DND-41 (cell line): Measurements from ENCODE around the gene CXCR3.
"Not testable (repeated sequence)": the region's sequence is repeated elsewhere in the genome, so short reads cannot be mapped to it uniquely, and the experiment has no call there.

Source experiments
- CTCF ChIP-seq: IDR thresholded peaks from 2 replicates; pipeline ENCODE4 v1.5.1; 2012; ENCODE audit warnings: borderline replicate concordance, low read length, moderate library complexity, mild to moderate bottlenecking; ENCODE audit not compliant: poor library complexity, severe bottlenecking; ENCODE audit errors: extremely low read depth
- EZH2 ChIP-seq: IDR thresholded peaks from 3 replicates; pipeline ENCODE4 v1.6.1; 2012; ENCODE audit warnings: borderline replicate concordance, low read depth, mild to moderate bottlenecking, moderate library complexity, low read length, inconsistent platforms; ENCODE audit not compliant: severe bottlenecking

GRCh38 chrX:71611736-71612135 is 6.6 kb downstream of the CXCR3 start:
- not testable (repeated sequence) for TF ChIP-seq CTCF, EZH2
